Gastroesophageal sphincter (tissue), 3 donors: ENCODE results near the gene FTCD.

Experiments used
- POLR2AphosphoS5 ChIP-seq: sonication (generic); formaldehyde crosslinking; IDR thresholded peaks from one replicate; pipeline ENCODE4 v1.6.1; 2017; ENCODE audit warnings: antibody characterized with exemption
- TF ChIP-seq, protein P1 (sequence below), 4 experiments: fragments of 200-600 bp in 2 of 4; fragments of 450-650 bp in 2 of 4; sonication (generic) in 1 of 4; IDR thresholded peaks; one replicate each; pipeline ENCODE4 v1.5.1; 2017 to 2019; ENCODE audit warnings: antibody characterized with exemption in 4 of 4, mild to moderate bottlenecking in 2 of 4, moderate library complexity in 2 of 4

DNA sequence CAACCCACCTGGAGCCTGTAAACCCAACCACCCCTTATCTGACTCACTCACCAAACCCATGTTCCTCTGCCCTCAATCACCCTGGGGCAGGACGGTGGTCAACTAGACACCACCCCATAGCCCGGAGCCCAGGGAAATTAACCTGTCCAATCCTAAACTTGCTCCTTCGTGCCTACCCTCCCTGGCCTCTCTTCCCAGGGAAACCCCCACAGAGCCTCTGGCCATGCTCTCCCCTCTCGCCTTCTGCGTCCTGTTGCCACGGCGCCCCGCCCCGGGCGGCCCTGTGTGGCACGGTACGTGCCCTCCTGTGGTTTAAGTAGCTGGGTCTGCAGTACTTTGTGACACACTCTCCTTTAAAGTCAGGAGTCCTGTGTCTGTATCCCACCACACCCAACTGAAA is 4.0 kb upstream of the FTCD start:
- TF ChIP-seq, protein P1, sequence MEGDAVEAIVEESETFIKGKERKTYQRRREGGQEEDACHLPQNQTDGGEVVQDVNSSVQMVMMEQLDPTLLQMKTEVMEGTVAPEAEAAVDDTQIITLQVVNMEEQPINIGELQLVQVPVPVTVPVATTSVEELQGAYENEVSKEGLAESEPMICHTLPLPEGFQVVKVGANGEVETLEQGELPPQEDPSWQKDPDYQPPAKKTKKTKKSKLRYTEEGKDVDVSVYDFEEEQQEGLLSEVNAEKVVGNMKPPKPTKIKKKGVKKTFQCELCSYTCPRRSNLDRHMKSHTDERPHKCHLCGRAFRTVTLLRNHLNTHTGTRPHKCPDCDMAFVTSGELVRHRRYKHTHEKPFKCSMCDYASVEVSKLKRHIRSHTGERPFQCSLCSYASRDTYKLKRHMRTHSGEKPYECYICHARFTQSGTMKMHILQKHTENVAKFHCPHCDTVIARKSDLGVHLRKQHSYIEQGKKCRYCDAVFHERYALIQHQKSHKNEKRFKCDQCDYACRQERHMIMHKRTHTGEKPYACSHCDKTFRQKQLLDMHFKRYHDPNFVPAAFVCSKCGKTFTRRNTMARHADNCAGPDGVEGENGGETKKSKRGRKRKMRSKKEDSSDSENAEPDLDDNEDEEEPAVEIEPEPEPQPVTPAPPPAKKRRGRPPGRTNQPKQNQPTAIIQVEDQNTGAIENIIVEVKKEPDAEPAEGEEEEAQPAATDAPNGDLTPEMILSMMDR (IDR thresholded peaks at IDR 0.05): no peak
- TF ChIP-seq POLR2AphosphoS5: no peak
